Nephron (organoid): ENCODE measurements around the gene RAB40B.
A peak's percentile ranks its signal among the peaks of the same experiment; 100 is the strongest.

Experiments used
- H3K27ac Mint-ChIP-seq, 3 experiments: 2 replicates each; pipeline ENCODE4 v1.8.0; 2020; ENCODE audit warnings: mixed read lengths in 3 of 3, mild to moderate bottlenecking in 2 of 3, moderate library complexity in 1 of 3
- H3K27me3 Mint-ChIP-seq: 2 replicates; pipeline ENCODE4 v1.8.0; 2021; ENCODE audit warnings: low read depth, mild to moderate bottlenecking, moderate library complexity, mixed read lengths
- H3K36me3 Mint-ChIP-seq: 2 replicates; pipeline ENCODE4 v1.8.0; 2020; ENCODE audit warnings: low read depth, mixed read lengths
- H3K4me1 Mint-ChIP-seq: 2 replicates; pipeline ENCODE4 v1.8.0; 2020; ENCODE audit warnings: mixed read lengths
- H3K4me3 Mint-ChIP-seq, 3 experiments: 2 replicates each; pipeline ENCODE4 v1.8.0; 2020; ENCODE audit warnings: mild to moderate bottlenecking in 3 of 3, mixed read lengths in 3 of 3, moderate library complexity in 2 of 3
- H3K9me3 Mint-ChIP-seq: 2 replicates; pipeline ENCODE4 v1.8.0; 2020; ENCODE audit warnings: mixed read lengths
- CTCF ChIP-seq, 3 experiments: fragments of 200-600 bp; sonication (generic); IDR thresholded peaks; one replicate each; pipeline ENCODE4 v1.5.0; 2021; ENCODE audit warnings: antibody characterized with exemption in 3 of 3; ENCODE audit not compliant: unreplicated experiment in 3 of 3

The RAB40B gene

GRCh38 chr17:82705756-82706155, 7.3 kb upstream of the RAB40B start:
- Mint-ChIP-seq H3K27ac (no peak overlapping the region), H3K36me3 (no peaks in the 10 kb centered on the region), H3K4me3 (no peak overlapping the region), H3K9me3 (no peaks in the 10 kb centered on the region), H3K4me1 (peaks cover 29% of the 10 kb centered on the region), H3K27me3 (no peaks in the 10 kb centered on the region)
- no peak for TF ChIP-seq CTCF (IDR thresholded peaks at IDR 0.05; ENCODE audit: unreplicated experiment in 3 of 3)

- Mint-ChIP-seq H3K27me3 (no peaks in the 10 kb centered on the region), H3K4me1 (peaks cover 29% of the 10 kb centered on the region), H3K4me3 (no peak overlapping the region), H3K9me3 (no peaks in the 10 kb centered on the region), H3K27ac (peak overlapping the region in 1 of 3 experiments; percentile 43), H3K36me3 (no peaks in the 10 kb centered on the region)
- TF ChIP-seq CTCF (IDR thresholded peaks at IDR 0.05; ENCODE audit: unreplicated experiment in 3 of 3): no peak
Measured at GRCh38 chr17:82704886-82705285, 6.4 kb upstream of the RAB40B start.

GRCh38 chr17:82703935-82704865, 5.7 kb upstream of the RAB40B start:
- H3K27me3 Mint-ChIP-seq: no peaks in the 10 kb centered on the region
- H3K27ac Mint-ChIP-seq: no peak overlapping the region
- H3K9me3 Mint-ChIP-seq: no peaks in the 10 kb centered on the region
- peaks cover 35% of the 10 kb centered on the region for H3K4me1 Mint-ChIP-seq
- no peak for TF ChIP-seq CTCF (IDR thresholded peaks at IDR 0.05; ENCODE audit: unreplicated experiment in 3 of 3)
- H3K4me3 Mint-ChIP-seq: no peak overlapping the region
- H3K36me3 Mint-ChIP-seq: no peaks in the 10 kb centered on the region

- Mint-ChIP-seq H3K9me3 (no peaks in the 10 kb centered on the region), H3K36me3 (no peaks in the 10 kb centered on the region), H3K27me3 (no peaks in the 10 kb centered on the region), H3K27ac (no peak overlapping the region), H3K4me3 (no peak overlapping the region), H3K4me1 (peaks cover 34% of the 10 kb centered on the region)
- TF ChIP-seq CTCF (IDR thresholded peaks at IDR 0.05; ENCODE audit: unreplicated experiment in 3 of 3): no peak
Measured at GRCh38 chr17:82703036-82703745, 4.7 kb upstream of the RAB40B start.

- Mint-ChIP-seq H3K9me3 (no peaks in the 10 kb centered on the region), H3K4me1 (peaks cover 26% of the 10 kb centered on the region), H3K4me3 (peak overlapping the region; percentile 29 to 70 (median 47)), H3K27ac (peak overlapping the region in 1 of 3 experiments; percentile 33), H3K27me3 (peaks cover under 1% of the 10 kb centered on the region), H3K36me3 (no peaks in the 10 kb centered on the region)
- no peak for TF ChIP-seq CTCF (IDR thresholded peaks at IDR 0.05; ENCODE audit: unreplicated experiment in 3 of 3)
Measured at GRCh38 chr17:82702231-82702927, 3.9 kb upstream of the RAB40B start.
